B cell (primary cell): Measurements from ENCODE around the gene CAMSAP2. TPM values are rescaled to one million over a fixed set of nuclear protein-coding genes. Genes with fewer than 3 reads are reported as not detected.

Source experiments
- ATAC-seq: fragments of 200-7000 bp; cut with Tn5 transposase; one replicate; pipeline ENCODE4 v1.10.0; 2021; ENCODE audit warnings: low read depth, mild to moderate bottlenecking, moderate number of reproducible peaks, moderate library complexity
- CTCF ChIA-PET: fragments of 350-600 bp; sonication (Branson Sonifier 250); formaldehyde crosslinking; loops from one replicate; lab custom pipeline; 2021; ENCODE audit warnings: antibody characterized with exemption, inconsistent platforms; lab: Charles Lee
- POLR2A ChIA-PET: fragments of 350-600 bp; sonication (Branson Sonifier 250); formaldehyde crosslinking; loops from one replicate; lab custom pipeline; 2021; ENCODE audit warnings: antibody characterized with exemption; lab: Charles Lee
- DNase-seq: peaks from one replicate; pipeline ENCODE4 v3.0.0; 2013
- H2AFZ ChIP-seq: 2 replicates; pipeline ENCODE4 v1.6.1; 2012; ENCODE audit warnings: mild to moderate bottlenecking, low read depth, low read length; ENCODE audit not compliant: insufficient read depth, poor library complexity, severe bottlenecking
- H3K27ac ChIP-seq, 2 donors: 1 replicate in 1 of 2; 2 replicates in 1 of 2; pipeline ENCODE4 v1.5.1; 2012 to 2013; ENCODE audit warnings: low read length in 2 of 2, mild to moderate bottlenecking in 2 of 2, moderate library complexity in 1 of 2
- H3K27me3 ChIP-seq, 4 experiments: fragments of 200-600 bp in 1 of 4; sonication (generic) in 1 of 4; replicated peaks in 1 of 4; 1 replicate in 2 of 4; 2 replicates in 2 of 4; pipeline versions ENCODE4 v1.6.1 to v1.7.0; 2013 to 2016; ENCODE audit warnings: low read length in 3 of 4, mild to moderate bottlenecking in 2 of 4, mixed read lengths in 1 of 4, moderate library complexity in 1 of 4; ENCODE audit not compliant: insufficient read depth in 4 of 4, control insufficient read depth in 3 of 4; ENCODE audit errors: control extremely low read depth in 1 of 4
- H3K36me3 ChIP-seq, 2 experiments: replicated peaks in 1 of 2; 1 replicate in 1 of 2; 2 replicates in 1 of 2; pipeline versions ENCODE4 v1.6.1 to v1.7.1; 2013; ENCODE audit warnings: low read length in 1 of 2; ENCODE audit not compliant: insufficient read depth in 2 of 2, control insufficient read depth in 1 of 2; ENCODE audit errors: control extremely low read depth in 1 of 2, extremely low read depth in 1 of 2
- H3K4me1 ChIP-seq, 2 donors: fragments of 200-600 bp in 1 of 2; sonication (generic) in 1 of 2; 1 replicate in 1 of 2; 2 replicates in 1 of 2; pipeline versions ENCODE4 v1.5.1 to v1.6.1; 2013 to 2017; ENCODE audit warnings: low read length in 2 of 2; ENCODE audit not compliant: control insufficient read depth in 2 of 2, insufficient read depth in 2 of 2
- H3K4me2 ChIP-seq: replicated peaks from 2 replicates; pipeline ENCODE3; 2012; ENCODE audit warnings: mild to moderate bottlenecking, low read depth, low read length; ENCODE audit not compliant: poor library complexity, severe bottlenecking
- H3K4me3 ChIP-seq, 5 experiments: fragments of 200-600 bp in 1 of 5; sonication (generic) in 1 of 5; 1 replicate in 3 of 5; 2 replicates in 2 of 5; pipeline versions ENCODE4 v1.5.1 to v1.7.0; 2011 to 2016; ENCODE audit warnings: low read length in 4 of 5, mild to moderate bottlenecking in 4 of 5, low read depth in 2 of 5, control low read depth in 1 of 5, moderate library complexity in 1 of 5; ENCODE audit not compliant: insufficient read depth in 1 of 5; ENCODE audit errors: control extremely low read depth in 1 of 5, extremely low read depth in 1 of 5
- H3K79me2 ChIP-seq: fragments of 200-600 bp; sonication (generic); one replicate; pipeline ENCODE4 v1.6.0; 2016; ENCODE audit warnings: low read length; ENCODE audit not compliant: control insufficient read depth, insufficient read depth
- H3K9ac ChIP-seq: fragments of 200-600 bp; sonication (generic); 2 replicates; pipeline ENCODE4 v1.6.1; 2017; ENCODE audit warnings: mild to moderate bottlenecking, low read length, moderate library complexity
- H3K9me3 ChIP-seq, 3 donors: one replicate each; pipeline versions ENCODE4 v1.6.1 to v1.7.1; 2013; ENCODE audit warnings: low read length in 2 of 3; ENCODE audit not compliant: control insufficient read depth in 2 of 3, insufficient read depth in 1 of 3; ENCODE audit errors: control extremely low read depth in 1 of 3
- H4K20me1 ChIP-seq: 2 replicates; pipeline ENCODE4 v1.6.0; 2012; ENCODE audit warnings: mild to moderate bottlenecking, low read length; ENCODE audit not compliant: insufficient read depth, control insufficient read depth, poor library complexity, severe bottlenecking
- H3K27ac Mint-ChIP-seq: one replicate; pipeline ENCODE4 v1.8.0; 2021; ENCODE audit warnings: mixed read lengths
- H3K27me3 Mint-ChIP-seq: one replicate; pipeline ENCODE4 v1.8.0; 2021; ENCODE audit warnings: mixed read lengths
- H3K4me1 Mint-ChIP-seq: one replicate; pipeline ENCODE4 v1.8.0; 2021; ENCODE audit warnings: mixed read lengths
- H3K4me3 Mint-ChIP-seq: one replicate; pipeline ENCODE4 v1.8.0; 2021; ENCODE audit warnings: mixed read lengths
- H3K9me3 Mint-ChIP-seq: one replicate; pipeline ENCODE4 v1.8.0; 2022; ENCODE audit warnings: mixed read lengths; ENCODE audit not compliant: insufficient read depth
- EZH2 ChIP-seq: IDR thresholded peaks from 2 replicates; pipeline ENCODE4 v1.6.1; 2012; ENCODE audit warnings: borderline replicate concordance, low read depth, mild to moderate bottlenecking, moderate library complexity, low read length; ENCODE audit not compliant: insufficient read depth, poor library complexity, severe bottlenecking
- WGBS: methylation state at CpG from one replicate; pipeline ENCODE4 v1.1.5; 2013; ENCODE audit warnings: missing lambda C conversion rate; ENCODE audit not compliant: insufficient coverage; 5-methylcytosine and 5-hydroxymethylcytosine counted together
- intact Hi-C: fragments of 100-400 bp; cut with micrococcal nuclease; formaldehyde crosslinking; loops from one replicate; pipeline ENCODE4 v1.10.0; 2022
- polyA plus RNA-seq: library from polyadenylated mRNA; depleted of rRNA; stranded (reverse); fragments of >200 nt; gene quantifications from 2 replicates; pipeline ENCODE4 v1.2.3, GENCODE V29; 2012
- total RNA-seq, 2 donors: library from RNA; stranded (reverse); fragments of 120-200 nt in 1 of 2; gene quantifications; 1 replicate in 1 of 2; 2 replicates in 1 of 2; pipeline versions ENCODE4 v1.2.3 to v1.2.4, GENCODE V29; 2013 to 2022
- TF ChIP-seq, protein P1 (sequence below): fragments of 200-600 bp; IDR thresholded peaks from one replicate; pipeline ENCODE4 v1.8.0; 2022; ENCODE audit warnings: antibody characterized with exemption, mild to moderate bottlenecking

The CAMSAP2 gene
- total and polyA plus RNA-seq, 2 donors (not counting 1 experiment from before 2014, with no cell fraction given), result 0.10 to 2.1 TPM

DNA sequence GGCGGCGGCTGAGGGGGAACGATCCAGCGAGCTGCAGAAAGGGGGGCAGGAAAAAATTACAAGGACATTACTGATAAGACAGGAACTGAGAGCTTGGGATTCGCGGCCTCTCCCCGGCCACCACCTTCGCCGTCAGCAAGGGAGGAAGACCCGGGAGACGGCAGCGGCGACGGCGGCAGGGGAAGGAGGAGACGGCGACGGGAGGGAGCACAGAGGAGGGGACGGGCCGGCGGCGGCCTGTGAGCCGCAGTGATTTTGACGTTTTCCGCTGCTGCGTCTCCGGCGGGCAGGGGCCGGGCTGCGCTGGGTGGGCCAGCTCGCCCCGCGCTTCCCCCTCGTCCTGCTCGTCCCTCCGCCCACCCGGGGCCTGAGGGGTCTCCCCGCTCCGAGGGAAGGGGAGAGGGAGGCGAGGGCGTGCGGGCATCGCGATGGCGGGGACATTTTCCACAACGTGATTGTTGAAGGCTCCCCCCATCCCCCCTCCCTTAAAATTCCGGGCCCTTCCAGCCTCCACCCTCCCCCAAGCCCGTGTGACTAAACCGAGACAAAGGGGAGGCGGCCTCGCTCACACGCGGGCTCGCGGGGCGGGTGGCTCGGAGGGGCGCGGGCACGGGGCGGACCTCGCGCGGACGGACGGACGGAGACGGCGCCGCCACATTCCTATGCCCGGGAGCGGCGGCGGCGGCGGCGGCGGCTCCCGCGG lies 407 bp downstream of the CAMSAP2 start:
- Histone ChIP-seq H3K9me3 (no peaks in the 10 kb centered on the region), H3K4me1 (peaks cover 13% of the 10 kb centered on the region in 2 donors), H3K27me3 (peaks cover 0 to 11% (median 6%) of the 10 kb centered on the region in 4 experiments), H3K4me2 (peak overlapping the region; percentile 96), H3K4me3 (peak overlapping the region in 4 of 5 experiments; percentile 58 to 71 (median 65)), H2AFZ (peak overlapping the region; percentile 91), H3K79me2 (no peaks in the 10 kb centered on the region), H3K9ac (peak overlapping the region; percentile 80), H3K36me3 (no peaks in the 10 kb centered on the region), H4K20me1 (no peaks in the 10 kb centered on the region), H3K27ac (no peak overlapping the region)
- Mint-ChIP-seq H3K27ac (peak overlapping the region; percentile 42), H3K27me3 (peaks cover 22% of the 10 kb centered on the region), H3K4me3 (peak overlapping the region; percentile 96), H3K4me1 (peaks cover 17% of the 10 kb centered on the region), H3K9me3 (no peaks in the 10 kb centered on the region)
- TF ChIP-seq EZH2, result no peak
- TF ChIP-seq, protein P1, sequence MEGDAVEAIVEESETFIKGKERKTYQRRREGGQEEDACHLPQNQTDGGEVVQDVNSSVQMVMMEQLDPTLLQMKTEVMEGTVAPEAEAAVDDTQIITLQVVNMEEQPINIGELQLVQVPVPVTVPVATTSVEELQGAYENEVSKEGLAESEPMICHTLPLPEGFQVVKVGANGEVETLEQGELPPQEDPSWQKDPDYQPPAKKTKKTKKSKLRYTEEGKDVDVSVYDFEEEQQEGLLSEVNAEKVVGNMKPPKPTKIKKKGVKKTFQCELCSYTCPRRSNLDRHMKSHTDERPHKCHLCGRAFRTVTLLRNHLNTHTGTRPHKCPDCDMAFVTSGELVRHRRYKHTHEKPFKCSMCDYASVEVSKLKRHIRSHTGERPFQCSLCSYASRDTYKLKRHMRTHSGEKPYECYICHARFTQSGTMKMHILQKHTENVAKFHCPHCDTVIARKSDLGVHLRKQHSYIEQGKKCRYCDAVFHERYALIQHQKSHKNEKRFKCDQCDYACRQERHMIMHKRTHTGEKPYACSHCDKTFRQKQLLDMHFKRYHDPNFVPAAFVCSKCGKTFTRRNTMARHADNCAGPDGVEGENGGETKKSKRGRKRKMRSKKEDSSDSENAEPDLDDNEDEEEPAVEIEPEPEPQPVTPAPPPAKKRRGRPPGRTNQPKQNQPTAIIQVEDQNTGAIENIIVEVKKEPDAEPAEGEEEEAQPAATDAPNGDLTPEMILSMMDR, result no peak
- intact Hi-C loops, result loop anchor here (1.0 to 2.0 kb wide), 3 partner anchors 9 to 118 kb away; partner anchors contain the start of gene KIF14
- WGBS, result under 1% methylated on average over 69 of the region's 80 CpGs
- peak; percentile 69 for ATAC-seq
- peak; percentile 62 for DNase-seq
- ChIA-PET CTCF (interaction anchor here (1.6 kb wide), 1 partner anchor 118 kb away, joined by 12 read pairs; no protein-coding TSS in a partner anchor), POLR2A (interaction anchor here (1.5 kb wide), 1 partner anchor 69 kb away, joined by 5 read pairs; the partner anchor contains the start of gene DDX59)
